ENCODE data around the gene LINGO1. TPM values are rescaled to one million over a fixed set of nuclear protein-coding genes. Genes with fewer than 3 reads are reported as not detected.

The LINGO1 gene
- total RNA-seq, 4 donors from 2014 or later = 0.83 to 2.2 (median 1.0) TPM; not detected in 1

DNA sequence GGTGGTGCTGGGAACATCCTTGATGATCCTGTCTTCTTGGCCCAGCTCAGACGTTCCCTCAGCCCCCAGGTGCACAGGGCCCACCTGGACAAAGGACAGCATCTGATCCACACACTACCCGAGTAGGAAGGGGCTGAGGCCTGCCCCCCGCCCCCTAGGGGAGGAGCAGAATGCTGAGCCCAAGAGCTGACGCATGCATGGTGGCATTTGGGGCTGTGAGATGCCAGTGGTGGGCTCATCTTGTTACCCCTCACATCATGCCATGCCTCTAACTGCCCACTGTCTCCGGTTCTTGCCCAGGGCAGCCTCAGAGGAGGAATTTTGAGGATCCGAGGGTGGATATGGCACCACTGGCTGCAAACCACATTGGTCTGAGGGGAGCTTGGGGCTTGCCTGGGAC lies 61.5 kb downstream of the LINGO1 start:
- TF ChIP-seq POLR2AphosphoS5 (IDR thresholded peaks at IDR 0.05) (no peak), EP300 (IDR thresholded peaks at IDR 0.05) (no peak), POLR2A (IDR thresholded peaks at IDR 0.05; ENCODE audit: low read depth) (no peak)
- TF ChIP-seq, protein P1, sequence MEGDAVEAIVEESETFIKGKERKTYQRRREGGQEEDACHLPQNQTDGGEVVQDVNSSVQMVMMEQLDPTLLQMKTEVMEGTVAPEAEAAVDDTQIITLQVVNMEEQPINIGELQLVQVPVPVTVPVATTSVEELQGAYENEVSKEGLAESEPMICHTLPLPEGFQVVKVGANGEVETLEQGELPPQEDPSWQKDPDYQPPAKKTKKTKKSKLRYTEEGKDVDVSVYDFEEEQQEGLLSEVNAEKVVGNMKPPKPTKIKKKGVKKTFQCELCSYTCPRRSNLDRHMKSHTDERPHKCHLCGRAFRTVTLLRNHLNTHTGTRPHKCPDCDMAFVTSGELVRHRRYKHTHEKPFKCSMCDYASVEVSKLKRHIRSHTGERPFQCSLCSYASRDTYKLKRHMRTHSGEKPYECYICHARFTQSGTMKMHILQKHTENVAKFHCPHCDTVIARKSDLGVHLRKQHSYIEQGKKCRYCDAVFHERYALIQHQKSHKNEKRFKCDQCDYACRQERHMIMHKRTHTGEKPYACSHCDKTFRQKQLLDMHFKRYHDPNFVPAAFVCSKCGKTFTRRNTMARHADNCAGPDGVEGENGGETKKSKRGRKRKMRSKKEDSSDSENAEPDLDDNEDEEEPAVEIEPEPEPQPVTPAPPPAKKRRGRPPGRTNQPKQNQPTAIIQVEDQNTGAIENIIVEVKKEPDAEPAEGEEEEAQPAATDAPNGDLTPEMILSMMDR (IDR thresholded peaks at IDR 0.05) = no peak
- intact Hi-C loops (cut with DNase I) = no loop called here
- H3K4me1 ChIP-seq = peaks cover 0 to 6% (median 3%) of the 10 kb centered on the region in 4 donors
- WGBS = 78% methylated on average over 5 of the region's 6 CpGs
- no peaks in the 10 kb centered on the region for H3K36me3 ChIP-seq
- no peaks in the 10 kb centered on the region for H3K9me3 ChIP-seq
- H3K4me3 ChIP-seq = no peak overlapping the region
- DNase-seq (ENCODE audit: extremely low spot score) = no peak
- no peak overlapping the region for H3K27ac ChIP-seq (replicated peaks in 1 of 4)
- H3K27me3 ChIP-seq = no peaks in the 10 kb centered on the region

DNA sequence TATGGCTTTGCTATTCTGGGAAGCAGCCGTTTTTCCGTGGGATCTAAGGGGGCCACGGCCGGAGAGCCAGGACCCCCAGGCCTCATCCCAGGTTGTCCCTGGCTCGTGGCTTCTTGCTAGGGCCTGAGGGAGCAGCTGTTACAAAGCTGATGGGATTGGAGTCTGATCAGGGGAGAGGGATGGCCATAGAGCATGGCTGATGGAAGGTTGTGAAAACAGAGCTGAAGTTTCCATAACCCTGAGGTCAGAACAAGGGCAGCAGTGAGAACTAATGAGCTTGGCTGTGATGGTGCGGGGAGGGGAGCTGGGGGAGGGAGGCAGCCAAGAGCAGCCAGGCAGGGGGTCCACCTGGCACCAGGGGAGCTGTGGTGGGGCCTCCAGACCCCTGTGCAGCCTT lies 63.0 kb downstream of the LINGO1 start:
- peak overlapping the region; percentile 2 to 39 (median 25) for H3K4me3 ChIP-seq
- H3K36me3 ChIP-seq = no peaks in the 10 kb centered on the region
- WGBS = 46% methylated on average over 6 of the region's 6 CpGs
- no peak overlapping the region for H3K27ac ChIP-seq (replicated peaks in 1 of 4)
- no peak for DNase-seq (ENCODE audit: extremely low spot score)
- peaks cover 0 to 6% (median 3%) of the 10 kb centered on the region in 4 donors for H3K4me1 ChIP-seq
- TF ChIP-seq POLR2AphosphoS5 (IDR thresholded peaks at IDR 0.05) = no peak
- TF ChIP-seq, protein P1 (IDR thresholded peaks at IDR 0.05) = no peak
- TF ChIP-seq EP300 (IDR thresholded peaks at IDR 0.05) = no peak
- no peak for TF ChIP-seq POLR2A (IDR thresholded peaks at IDR 0.05; ENCODE audit: low read depth)
- no peaks in the 10 kb centered on the region for H3K9me3 ChIP-seq
- H3K27me3 ChIP-seq = no peaks in the 10 kb centered on the region
- intact Hi-C loops (cut with DNase I) = no loop called here

DNA sequence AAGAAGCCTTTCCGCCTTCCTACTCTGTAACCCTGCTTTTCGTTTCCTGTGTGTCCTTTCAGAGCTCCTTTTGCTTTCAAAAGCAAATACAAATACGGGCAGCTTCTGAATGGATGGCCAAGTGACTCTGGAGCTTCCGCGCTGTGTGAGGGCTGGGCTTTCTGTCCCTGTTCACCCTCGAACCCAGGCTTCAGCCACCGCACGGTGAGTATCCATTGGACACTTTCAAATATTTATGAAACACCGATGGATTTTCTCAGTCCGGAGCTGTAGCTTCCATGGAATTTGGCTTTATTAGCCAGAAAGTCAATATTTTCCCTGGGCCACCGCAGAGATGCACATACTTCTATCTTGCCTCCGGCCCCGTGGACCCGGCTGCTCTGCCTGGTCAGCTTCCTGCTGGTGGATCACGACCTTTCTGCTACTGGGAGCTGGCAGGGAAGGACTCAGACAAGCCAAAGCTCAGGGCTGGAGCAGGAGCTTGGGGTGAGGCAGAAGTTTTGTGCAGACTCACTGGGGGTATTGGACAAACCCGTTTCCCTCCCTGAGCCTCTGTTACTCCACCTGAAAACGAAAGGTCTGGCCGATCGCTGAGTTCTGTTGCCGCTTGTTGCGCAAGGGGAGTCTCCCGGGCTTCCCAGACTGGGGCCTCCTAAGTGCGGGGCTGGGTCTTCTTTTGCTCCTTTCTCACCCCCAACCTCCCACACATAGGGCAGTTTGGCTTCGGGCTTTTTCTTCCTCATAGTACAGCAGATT lies 63.6 kb downstream of the LINGO1 start:
- 69% methylated on average over 24 of the region's 24 CpGs for WGBS
- no peak for TF ChIP-seq POLR2A (IDR thresholded peaks at IDR 0.05; ENCODE audit: low read depth)
- no peak for TF ChIP-seq POLR2AphosphoS5 (IDR thresholded peaks at IDR 0.05)
- TF ChIP-seq, protein P1 (IDR thresholded peaks at IDR 0.05) = no peak
- no peak for TF ChIP-seq EP300 (IDR thresholded peaks at IDR 0.05)
- Histone ChIP-seq H3K27ac (replicated peaks in 1 of 4) (peak overlapping the region in 1 of 4 donors; percentile 20), H3K27me3 (no peaks in the 10 kb centered on the region), H3K36me3 (no peaks in the 10 kb centered on the region), H3K9me3 (no peaks in the 10 kb centered on the region), H3K4me3 (peak overlapping the region; percentile 2 to 39 (median 25)), H3K4me1 (peaks cover 0 to 6% (median 3%) of the 10 kb centered on the region in 4 donors)
- intact Hi-C loops (cut with DNase I) = no loop called here
- DNase-seq (ENCODE audit: extremely low spot score) = no peak

DNA sequence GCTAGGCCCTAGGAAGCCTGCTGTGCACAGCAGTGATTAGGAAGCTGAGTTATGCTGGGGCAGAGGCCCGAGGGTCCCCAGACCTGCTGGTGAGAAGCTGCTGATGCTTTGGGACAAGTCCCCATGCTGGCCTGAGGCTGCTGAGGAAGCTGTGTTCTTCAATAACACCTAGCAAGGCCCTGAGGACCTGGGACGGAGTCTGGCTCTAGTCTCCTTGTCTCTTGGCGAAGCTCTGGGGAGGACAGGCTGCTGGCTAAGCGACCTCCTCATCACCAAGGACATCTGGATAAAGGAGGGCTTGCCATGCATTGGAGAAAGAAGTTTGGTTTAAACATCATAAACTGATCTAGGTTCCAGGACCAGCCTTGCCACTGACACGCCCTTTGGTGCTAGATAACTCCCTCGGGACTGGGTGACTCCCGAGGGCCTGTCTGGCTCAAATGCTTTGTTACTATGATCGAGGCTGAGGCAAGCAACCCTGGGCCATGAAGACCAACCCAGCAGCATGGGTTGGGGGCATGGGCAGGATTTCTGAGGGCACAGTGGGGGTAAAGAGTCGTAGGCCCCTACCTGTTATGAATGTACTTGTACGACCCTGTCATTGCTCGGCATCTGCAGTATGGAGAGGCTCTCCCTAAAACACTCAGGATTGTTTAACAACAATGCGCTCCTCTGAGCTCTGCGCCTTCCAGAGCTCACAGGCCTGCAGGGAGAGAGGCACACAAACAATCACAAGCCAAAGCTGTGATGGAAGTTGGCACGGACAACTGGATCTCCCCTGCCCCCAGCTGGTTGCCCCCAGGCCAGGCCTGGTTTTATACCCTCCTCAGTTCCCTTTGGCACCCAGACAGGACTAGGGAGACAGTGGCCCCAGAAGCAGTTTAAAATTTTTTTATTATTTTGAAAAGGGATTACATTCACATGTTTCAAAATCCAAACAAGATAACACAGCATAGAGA lies 64.4 kb downstream of the LINGO1 start:
- Histone ChIP-seq H3K9me3 (no peaks in the 10 kb centered on the region), H3K36me3 (no peaks in the 10 kb centered on the region), H3K27ac (replicated peaks in 1 of 4) (no peak overlapping the region), H3K4me3 (peak overlapping the region in 1 of 4 donors; percentile 22), H3K27me3 (no peaks in the 10 kb centered on the region), H3K4me1 (peaks cover 0 to 6% (median 3%) of the 10 kb centered on the region in 4 donors)
- intact Hi-C loops (cut with DNase I) = no loop called here
- WGBS = 86% methylated on average over 10 of the region's 14 CpGs
- TF ChIP-seq POLR2A (IDR thresholded peaks at IDR 0.05; ENCODE audit: low read depth) = no peak
- no peak for DNase-seq (ENCODE audit: extremely low spot score)

DNA sequence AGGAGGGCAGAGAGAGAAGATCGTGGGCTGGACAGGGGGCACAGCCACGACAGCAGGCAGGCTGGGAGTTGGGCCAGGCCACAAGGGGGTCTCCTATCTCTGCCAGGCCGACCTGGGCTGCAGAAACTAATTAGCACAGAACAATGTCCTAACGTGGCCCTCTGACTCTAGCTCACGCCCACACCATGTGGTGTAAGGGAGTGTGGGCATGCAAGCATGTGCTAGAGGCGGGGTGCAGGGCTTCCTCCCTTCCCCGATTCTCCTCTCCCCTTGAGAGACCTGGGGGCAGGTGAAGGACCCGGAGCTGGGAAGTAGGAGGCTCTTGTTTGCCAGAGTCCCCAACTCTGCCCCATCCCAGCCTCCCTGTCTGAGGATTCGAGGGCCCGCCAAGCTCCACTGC lies 65.5 kb downstream of the LINGO1 start:
- WGBS = 95% methylated on average over 7 of the region's 10 CpGs
- no peaks in the 10 kb centered on the region for H3K27me3 ChIP-seq
- no peaks in the 10 kb centered on the region for H3K9me3 ChIP-seq
- H3K36me3 ChIP-seq = no peaks in the 10 kb centered on the region
- TF ChIP-seq POLR2AphosphoS5 (IDR thresholded peaks at IDR 0.05) (no peak), EP300 (IDR thresholded peaks at IDR 0.05) (no peak), POLR2A (IDR thresholded peaks at IDR 0.05; ENCODE audit: low read depth) (no peak)
- TF ChIP-seq, protein P1 (IDR thresholded peaks at IDR 0.05) = no peak
- H3K4me3 ChIP-seq = no peak overlapping the region
- H3K4me1 ChIP-seq = peaks cover 0 to 6% (median 3%) of the 10 kb centered on the region in 4 donors
- no peak for DNase-seq (ENCODE audit: extremely low spot score)
- intact Hi-C loops (cut with DNase I) = no loop called here
- no peak overlapping the region for H3K27ac ChIP-seq (replicated peaks in 1 of 4)

Data from esophagus muscularis mucosa (tissue), 4 donors.